GM12874 (cell line): ENCODE measurements around the gene AHI1.

Experiments
- CTCF ChIP-seq: IDR thresholded peaks from 2 replicates; pipeline ENCODE4 v1.5.1; 2011; ENCODE audit warnings: low read depth, mild to moderate bottlenecking, control low read depth, low read length, moderate library complexity; ENCODE audit not compliant: insufficient read depth

The AHI1 gene

GRCh38 chr6:135347887-135348286, 149.7 kb downstream of the AHI1 start:
- no peak for TF ChIP-seq CTCF

GRCh38 chr6:135346747-135347146, 150.8 kb downstream of the AHI1 start:
- TF ChIP-seq CTCF = no peak

DNA sequence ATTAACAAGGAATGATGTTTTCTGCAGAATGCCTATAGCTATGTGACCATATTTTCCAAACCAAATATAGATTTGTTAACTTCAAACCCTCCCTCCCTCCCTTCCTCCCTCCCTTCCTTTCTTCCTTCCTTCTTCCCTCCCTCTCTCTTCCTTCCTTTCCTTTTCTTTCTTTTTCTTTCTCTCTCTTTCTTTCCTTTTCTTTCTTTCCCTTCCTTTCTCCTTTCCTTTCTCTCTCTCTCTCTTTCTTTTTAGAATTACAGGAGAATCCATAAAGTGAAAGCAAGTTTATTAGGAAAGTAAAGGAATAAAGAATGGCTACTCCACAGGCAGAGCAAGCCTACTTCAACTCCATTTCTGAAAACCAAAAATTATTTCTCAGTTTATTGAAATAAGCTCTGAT, 153.0 kb downstream of the AHI1 start:
- TF ChIP-seq CTCF = no peak

GRCh38 chr6:135334169-135334568, 163.4 kb downstream of the AHI1 start:
- no peak for TF ChIP-seq CTCF

DNA sequence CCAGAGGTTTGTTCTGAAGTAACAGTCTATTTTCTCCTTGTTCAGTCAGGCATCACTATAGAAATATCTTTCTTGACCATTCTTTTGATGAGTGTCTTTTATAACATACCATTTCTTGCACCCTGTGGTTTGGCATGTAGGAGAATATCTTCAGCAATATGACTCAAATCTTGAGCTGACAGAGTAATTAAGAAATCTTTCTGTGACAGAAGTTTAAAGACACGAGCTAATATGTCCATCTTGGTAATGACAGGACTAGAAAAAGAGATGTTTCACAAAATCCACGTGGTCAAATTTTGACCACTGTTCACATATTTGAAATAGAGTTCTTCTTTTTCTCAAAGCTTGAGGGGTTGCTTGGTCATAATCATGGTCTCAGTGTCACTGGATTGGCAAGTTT, 166.5 kb downstream of the AHI1 start:
- no peak for TF ChIP-seq CTCF

- TF ChIP-seq CTCF = no peak
Measured at GRCh38 chr6:135329851-135330803, 167.4 kb downstream of the AHI1 start.

GRCh38 chr6:135328136-135328535, 169.4 kb downstream of the AHI1 start:
- no peak for TF ChIP-seq CTCF
